OCI-LY3 (cell line): ENCODE results near the gene BPIFB2.

Experiments
- H2AFZ ChIP-seq: fragments of 200-600, 300-600 bp; shearing (Covaris generic); 2 replicates; pipeline ENCODE4 v1.6.0; 2014; ENCODE audit warnings: antibody characterized with exemption, low read depth, low read length
- H3K27ac ChIP-seq: fragments of 200-600, 300-600 bp; sonication (generic); 2 replicates; pipeline ENCODE4 v1.5.1; 2014; ENCODE audit warnings: mild to moderate bottlenecking, low read length, moderate library complexity, mixed read lengths
- H3K27me3 ChIP-seq: fragments of 200-600, 300-600 bp; sonication (generic); 2 replicates; pipeline ENCODE4 v1.6.1; 2014; ENCODE audit warnings: low read depth, low read length, mixed read lengths
- H3K36me3 ChIP-seq: fragments of 200-600, 300-600 bp; sonication (generic); replicated peaks from 2 replicates; pipeline ENCODE3; 2014; ENCODE audit warnings: low read depth, low read length, mixed read lengths
- H3K4me1 ChIP-seq: fragments of 300-600, 200-600 bp; sonication (generic); 2 replicates; pipeline ENCODE4 v1.6.1; 2014; ENCODE audit warnings: low read length, mixed read lengths
- H3K4me2 ChIP-seq: fragments of 200-600, 300-600 bp; sonication (generic); 2 replicates; pipeline ENCODE4 v1.6.1; 2014; ENCODE audit warnings: low read length, mixed read lengths
- H3K4me3 ChIP-seq: fragments of 300-600, 200-600 bp; sonication (generic); 2 replicates; pipeline ENCODE4 v1.5.1; 2014; ENCODE audit warnings: antibody characterized with exemption, mild to moderate bottlenecking, low read length, moderate library complexity
- H3K79me2 ChIP-seq: fragments of 300-600, 200-600 bp; shearing (Covaris generic); 2 replicates; pipeline ENCODE4 v1.6.1; 2014; ENCODE audit warnings: mild to moderate bottlenecking, low read length, mixed read lengths
- H3K9ac ChIP-seq: fragments of 300-600, 200-600 bp; shearing (Covaris generic); 2 replicates; pipeline ENCODE4 v1.6.0; 2014; ENCODE audit warnings: mild to moderate bottlenecking, low read length, moderate library complexity
- H3K9me3 ChIP-seq: fragments of 200-600, 300-600 bp; shearing (Covaris generic); 2 replicates; pipeline ENCODE4 v1.6.1; 2014; ENCODE audit warnings: low read length, mixed read lengths; ENCODE audit not compliant: insufficient read depth
- H4K20me1 ChIP-seq: fragments of 200-600, 300-600 bp; sonication (generic); 2 replicates; pipeline ENCODE4 v1.6.1; 2016; ENCODE audit warnings: low read length, mixed read lengths; ENCODE audit not compliant: insufficient read depth
- EZH2phosphoT487 ChIP-seq: fragments of 200-600 bp; shearing (Covaris generic); IDR thresholded peaks from 2 replicates; pipeline ENCODE4 v1.6.1; 2018; ENCODE audit warnings: antibody characterized with exemption, mixed run types, low read depth
- TF ChIP-seq, protein P1 (sequence below): fragments of 200-600, 300-600 bp; sonication (generic); IDR thresholded peaks from 2 replicates; pipeline ENCODE4 v1.5.1; 2014; ENCODE audit warnings: antibody characterized with exemption, low read length, low read depth

Gene BPIFB2

DNA sequence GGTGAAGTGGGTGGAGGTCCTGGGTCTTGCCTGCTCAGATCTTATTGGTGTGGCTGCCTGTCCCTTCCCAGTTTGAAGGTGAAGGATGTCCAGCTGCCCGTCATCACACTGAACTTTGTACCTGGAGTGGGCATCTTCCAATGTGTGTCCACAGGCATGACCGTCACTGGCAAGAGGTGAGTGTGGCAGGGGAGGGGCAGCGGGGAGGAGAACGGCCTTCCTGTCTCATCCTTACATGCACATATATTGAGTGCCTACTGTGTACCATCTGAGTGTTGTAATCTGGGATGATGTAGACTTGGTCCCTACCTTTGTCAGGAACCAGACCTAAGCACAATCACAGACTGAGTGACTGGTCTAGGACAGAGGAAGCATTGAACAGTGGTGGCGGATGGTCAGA is 26.6 kb downstream of the BPIFB2 start:
- no peaks in the 10 kb centered on the region for H3K4me1 ChIP-seq
- H3K4me2 ChIP-seq, result no peak overlapping the region
- TF ChIP-seq EZH2phosphoT487, result no peak
- TF ChIP-seq, protein P1, sequence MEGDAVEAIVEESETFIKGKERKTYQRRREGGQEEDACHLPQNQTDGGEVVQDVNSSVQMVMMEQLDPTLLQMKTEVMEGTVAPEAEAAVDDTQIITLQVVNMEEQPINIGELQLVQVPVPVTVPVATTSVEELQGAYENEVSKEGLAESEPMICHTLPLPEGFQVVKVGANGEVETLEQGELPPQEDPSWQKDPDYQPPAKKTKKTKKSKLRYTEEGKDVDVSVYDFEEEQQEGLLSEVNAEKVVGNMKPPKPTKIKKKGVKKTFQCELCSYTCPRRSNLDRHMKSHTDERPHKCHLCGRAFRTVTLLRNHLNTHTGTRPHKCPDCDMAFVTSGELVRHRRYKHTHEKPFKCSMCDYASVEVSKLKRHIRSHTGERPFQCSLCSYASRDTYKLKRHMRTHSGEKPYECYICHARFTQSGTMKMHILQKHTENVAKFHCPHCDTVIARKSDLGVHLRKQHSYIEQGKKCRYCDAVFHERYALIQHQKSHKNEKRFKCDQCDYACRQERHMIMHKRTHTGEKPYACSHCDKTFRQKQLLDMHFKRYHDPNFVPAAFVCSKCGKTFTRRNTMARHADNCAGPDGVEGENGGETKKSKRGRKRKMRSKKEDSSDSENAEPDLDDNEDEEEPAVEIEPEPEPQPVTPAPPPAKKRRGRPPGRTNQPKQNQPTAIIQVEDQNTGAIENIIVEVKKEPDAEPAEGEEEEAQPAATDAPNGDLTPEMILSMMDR, result no peak
- no peak overlapping the region for H3K4me3 ChIP-seq
- no peaks in the 10 kb centered on the region for H3K9me3 ChIP-seq
- no peaks in the 10 kb centered on the region for H3K79me2 ChIP-seq
- H3K9ac ChIP-seq, result no peak overlapping the region
- no peaks in the 10 kb centered on the region for H3K36me3 ChIP-seq
- no peaks in the 10 kb centered on the region for H4K20me1 ChIP-seq
- peaks cover 24% of the 10 kb centered on the region for H3K27me3 ChIP-seq
- no peak overlapping the region for H2AFZ ChIP-seq
- no peak overlapping the region for H3K27ac ChIP-seq

- H3K4me1 ChIP-seq, result no peaks in the 10 kb centered on the region
- no peak overlapping the region for H3K4me3 ChIP-seq
- H3K27me3 ChIP-seq, result peaks cover 22% of the 10 kb centered on the region
- H3K9me3 ChIP-seq, result no peaks in the 10 kb centered on the region
- no peaks in the 10 kb centered on the region for H3K79me2 ChIP-seq
- no peaks in the 10 kb centered on the region for H4K20me1 ChIP-seq
- H3K9ac ChIP-seq, result no peak overlapping the region
- H2AFZ ChIP-seq, result no peak overlapping the region
- no peak overlapping the region for H3K4me2 ChIP-seq
- H3K27ac ChIP-seq, result no peak overlapping the region
- H3K36me3 ChIP-seq, result no peaks in the 10 kb centered on the region
- no peak for TF ChIP-seq EZH2phosphoT487
- TF ChIP-seq, protein P1, result no peak
These were observed 27.5 kb downstream of the BPIFB2 start for GRCh38 chr20:33034901-33035492.

DNA sequence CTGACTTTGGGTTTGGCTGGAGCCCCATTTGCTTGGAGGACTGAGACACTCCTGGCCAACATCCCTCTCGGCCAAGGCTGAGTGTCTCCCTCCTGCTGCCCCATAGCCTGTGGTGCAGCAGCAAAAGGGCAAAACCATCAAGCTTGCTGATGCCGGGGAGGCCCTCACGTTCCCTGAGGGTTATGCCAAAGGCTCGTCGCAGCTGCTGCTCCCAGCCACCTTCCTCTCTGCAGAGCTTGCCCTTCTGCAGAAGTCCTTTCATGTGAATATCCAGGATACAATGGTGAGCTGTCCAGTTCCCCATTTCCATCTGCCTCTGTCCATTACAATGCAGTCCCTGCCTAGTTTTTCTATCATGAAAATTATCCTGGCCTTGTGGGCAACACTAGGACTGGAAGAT is 30.0 kb downstream of the BPIFB2 start:
- Histone ChIP-seq H3K4me1 (no peaks in the 10 kb centered on the region), H4K20me1 (no peaks in the 10 kb centered on the region), H3K4me3 (no peak overlapping the region), H3K36me3 (no peaks in the 10 kb centered on the region), H3K27ac (no peak overlapping the region), H3K27me3 (peaks cover 23% of the 10 kb centered on the region), H3K4me2 (no peak overlapping the region), H3K9me3 (no peaks in the 10 kb centered on the region), H3K9ac (no peak overlapping the region), H2AFZ (no peak overlapping the region), H3K79me2 (no peaks in the 10 kb centered on the region)
- TF ChIP-seq, protein P1, result no peak
- TF ChIP-seq EZH2phosphoT487, result no peak

- H3K36me3 ChIP-seq, result no peaks in the 10 kb centered on the region
- TF ChIP-seq, protein P1, result no peak
- no peak overlapping the region for H3K4me2 ChIP-seq
- no peak overlapping the region for H3K9ac ChIP-seq
- H3K4me1 ChIP-seq, result no peaks in the 10 kb centered on the region
- H3K27ac ChIP-seq, result no peak overlapping the region
- no peaks in the 10 kb centered on the region for H3K9me3 ChIP-seq
- no peak overlapping the region for H2AFZ ChIP-seq
- H4K20me1 ChIP-seq, result no peaks in the 10 kb centered on the region
- H3K79me2 ChIP-seq, result no peaks in the 10 kb centered on the region
- H3K27me3 ChIP-seq, result peaks cover 20% of the 10 kb centered on the region
- H3K4me3 ChIP-seq, result no peak overlapping the region
These were observed 30.7 kb downstream of the BPIFB2 start for GRCh38 chr20:33038243-33038642.
